IMR-90 (cell line): Measurements from ENCODE around the gene TCERG1L. TPM values are rescaled to one million over a fixed set of nuclear protein-coding genes. Genes with fewer than 3 reads are reported as not detected.

Source experiments
- ATAC-seq: fragments of 200-7000 bp; cut with Tn5 transposase; 2 replicates; pipeline ENCODE4 v1.9.1; 2020; ENCODE audit warnings: low read depth, mild to moderate bottlenecking, moderate library complexity
- BruUV-seq: library from RNA; stranded (reverse); fragments of 400-500 nt; replicated peaks from 2 replicates; lab custom pipeline; 2021; lab: Mats Ljungman, UMichigan
- CTCF ChIA-PET: fragments of 300-600 bp; formaldehyde crosslinking; extraction: SDS; loops from one replicate; lab custom pipeline; 2021; ENCODE audit warnings: antibody characterized with exemption; lab: Yijun Ruan, JAX
- POLR2A ChIA-PET: fragments of 300-600 bp; sonication (Branson Sonifier 250); formaldehyde crosslinking; loops from one replicate; lab custom pipeline; 2022; ENCODE audit warnings: antibody characterized with exemption; ENCODE audit not compliant: unreplicated experiment; lab: Charles Lee
- DNase-seq: peaks from one replicate; pipeline ENCODE4 v3.0.0; 2013
- H2AFZ ChIP-seq: replicated peaks from 2 replicates; pipeline ENCODE3; 2013; ENCODE audit warnings: low read length, mild to moderate bottlenecking; ENCODE audit not compliant: poor library complexity
- H2AK5ac ChIP-seq: 2 replicates; pipeline ENCODE4 v1.6.1; 2013; ENCODE audit warnings: low read depth, low read length, inconsistent platforms
- H2AK9ac ChIP-seq: replicated peaks from 2 replicates; pipeline ENCODE3; 2013; ENCODE audit warnings: mild to moderate bottlenecking, low read depth, low read length, moderate library complexity; ENCODE audit not compliant: poor library complexity
- H2BK120ac ChIP-seq: 2 replicates; pipeline ENCODE4 v1.6.1; 2013; ENCODE audit warnings: low read depth, low read length, inconsistent platforms
- H2BK15ac ChIP-seq: 3 replicates; pipeline ENCODE4 v1.6.1; 2013; ENCODE audit warnings: low read depth, low read length, inconsistent platforms
- H2BK20ac ChIP-seq: 2 replicates; pipeline ENCODE4 v1.6.1; 2013; ENCODE audit warnings: low read depth, mild to moderate bottlenecking, inconsistent platforms, low read length, moderate library complexity
- H2BK5ac ChIP-seq: 2 replicates; pipeline ENCODE4 v1.6.1; 2013; ENCODE audit warnings: mild to moderate bottlenecking, low read depth, low read length, inconsistent platforms; ENCODE audit not compliant: poor library complexity, severe bottlenecking
- H3K14ac ChIP-seq: replicated peaks from 2 replicates; pipeline ENCODE4 v1.6.1; 2013; ENCODE audit warnings: low read depth, low read length, inconsistent platforms
- H3K18ac ChIP-seq: 2 replicates; pipeline ENCODE4 v1.6.1; 2013; ENCODE audit warnings: low read depth, low read length, control low read depth
- H3K23ac ChIP-seq: 2 replicates; pipeline ENCODE4 v1.6.1; 2013; ENCODE audit warnings: low read depth, low read length, inconsistent platforms
- H3K27ac ChIP-seq: 2 replicates; pipeline ENCODE4 v1.5.1; 2013; ENCODE audit warnings: mild to moderate bottlenecking, control low read depth, low read length; ENCODE audit not compliant: insufficient read depth
- H3K27me3 ChIP-seq: 2 replicates; pipeline ENCODE4 v1.6.1; 2013; ENCODE audit warnings: low read length; ENCODE audit not compliant: control insufficient read depth, insufficient read depth
- H3K36me3 ChIP-seq: 2 replicates; pipeline ENCODE4 v1.6.1; 2013; ENCODE audit warnings: low read length, mixed read lengths; ENCODE audit not compliant: control insufficient read depth, insufficient read depth
- H3K4ac ChIP-seq: 2 replicates; pipeline ENCODE4 v1.6.1; 2013; ENCODE audit warnings: low read depth, low read length, inconsistent platforms
- H3K4me1 ChIP-seq: 2 replicates; pipeline ENCODE4 v1.6.1; 2013; ENCODE audit warnings: low read length, mixed read lengths; ENCODE audit not compliant: control insufficient read depth, insufficient read depth
- H3K4me2 ChIP-seq: 2 replicates; pipeline ENCODE4 v1.6.1; 2013; ENCODE audit warnings: low read depth, mild to moderate bottlenecking, control low read depth, low read length, moderate library complexity
- H3K4me3 ChIP-seq: 2 replicates; pipeline ENCODE4 v1.5.1; 2013; ENCODE audit warnings: low read depth, mild to moderate bottlenecking, control low read depth, low read length, moderate library complexity; ENCODE audit not compliant: insufficient read depth
- H3K56ac ChIP-seq: 2 replicates; pipeline ENCODE4 v1.6.1; 2013; ENCODE audit warnings: low read length, inconsistent platforms; ENCODE audit not compliant: insufficient read depth; ENCODE audit errors: extremely low read depth
- H3K79me1 ChIP-seq, 2 experiments: 2 replicates each; pipeline ENCODE4 v1.6.1; 2013; ENCODE audit warnings: low read length in 2 of 2, inconsistent platforms in 1 of 2, low read depth in 1 of 2
- H3K9ac ChIP-seq: 2 replicates; pipeline ENCODE4 v1.6.1; 2013; ENCODE audit warnings: low read depth, low read length, control low read depth
- H3K9me1 ChIP-seq: 2 replicates; pipeline ENCODE4 v1.6.1; 2013; ENCODE audit warnings: low read length, inconsistent platforms; ENCODE audit not compliant: insufficient read depth
- H3K9me3 ChIP-seq: 2 replicates; pipeline ENCODE4 v1.6.1; 2013; ENCODE audit warnings: low read length; ENCODE audit not compliant: control insufficient read depth, insufficient read depth
- H4K20me1 ChIP-seq: 2 replicates; pipeline ENCODE4 v1.6.1; 2013; ENCODE audit warnings: low read length, inconsistent platforms; ENCODE audit not compliant: insufficient read depth
- H4K5ac ChIP-seq: 2 replicates; pipeline ENCODE4 v1.6.1; 2013; ENCODE audit warnings: mild to moderate bottlenecking, low read depth, low read length, control low read depth
- H4K8ac ChIP-seq, 2 experiments: 2 replicates each; pipeline ENCODE4 v1.6.1; 2013; ENCODE audit warnings: low read depth in 2 of 2, low read length in 2 of 2, control low read depth in 1 of 2, inconsistent platforms in 1 of 2
- H4K91ac ChIP-seq: 2 replicates; pipeline ENCODE4 v1.6.1; 2013; ENCODE audit warnings: low read depth, low read length, inconsistent platforms; ENCODE audit not compliant: insufficient read depth
- CEBPB ChIP-seq: IDR thresholded peaks from 2 replicates; pipeline ENCODE4 v1.6.1; 2012; ENCODE audit warnings: low read depth, low read length, improper control_type of control experiment
- MAFK ChIP-seq: IDR thresholded peaks from 2 replicates; pipeline ENCODE4 v1.6.1; 2012; ENCODE audit warnings: low read depth, low read length, improper control_type of control experiment
- MAZ ChIP-seq: IDR thresholded peaks from 2 replicates; pipeline ENCODE4 v1.6.1; 2012; ENCODE audit warnings: low read depth, mild to moderate bottlenecking, low read length, improper control_type of control experiment, moderate library complexity, borderline replicate concordance
- POLR2A ChIP-seq: IDR thresholded peaks from 2 replicates; pipeline ENCODE4 v1.6.1; 2012; ENCODE audit warnings: mild to moderate bottlenecking, low read depth, low read length
- WGBS, 2 experiments: methylation state at CpG; one replicate each; pipeline versions ENCODE4 v1.1.5 to v1.1.7; 2013; ENCODE audit warnings: missing lambda C conversion rate in 2 of 2; ENCODE audit not compliant: insufficient read length in 1 of 2; ENCODE audit errors: extremely low coverage in 2 of 2; 5-methylcytosine and 5-hydroxymethylcytosine counted together
- dilution Hi-C: fragments of 300-500 bp; cut with HindIII; formaldehyde crosslinking; loops from one replicate; pipeline ENCODE4 v1.14.3; 2018; ENCODE audit warnings: low sequenced_read_pairs; ENCODE audit not compliant: unreplicated experiment
- in situ Hi-C: fragments of 300-500 bp; cut with MboI; formaldehyde crosslinking; loops from 3 replicates; pipeline ENCODE4 v1.14.3; 2019; ENCODE audit warnings: low sequenced_read_pairs, inconsistent platforms, mixed read lengths
- intact Hi-C: fragments of 100-400 bp; cut with micrococcal nuclease; formaldehyde crosslinking; loops from 2 replicates; pipeline ENCODE4 v1.10.0; 2022
- polyA plus RNA-seq, 3 experiments: library from polyadenylated mRNA; depleted of rRNA; stranded (reverse); fragments of >200 nt; gene quantifications; 2 replicates each; pipeline ENCODE4 v1.2.3, GENCODE V29; 2012; ENCODE audit warnings: low replicate concordance in 1 of 3
- total RNA-seq: library from RNA; depleted of rRNA; stranded (reverse); fragments of >200 nt; gene quantifications from 2 replicates; pipeline ENCODE4 v1.2.3, GENCODE V29; 2012
- TF ChIP-seq, protein P1 (sequence below): conservative IDR thresholded peaks from 2 replicates; pipeline ENCODE4 v1.5.1; 2012; ENCODE audit warnings: mild to moderate bottlenecking, low read depth, low read length, improper control_type of control experiment

The TCERG1L gene
- total and polyA plus RNA-seq, 2 of the 4 experiments (the other 2 are of a cell fraction) = not detected

DNA sequence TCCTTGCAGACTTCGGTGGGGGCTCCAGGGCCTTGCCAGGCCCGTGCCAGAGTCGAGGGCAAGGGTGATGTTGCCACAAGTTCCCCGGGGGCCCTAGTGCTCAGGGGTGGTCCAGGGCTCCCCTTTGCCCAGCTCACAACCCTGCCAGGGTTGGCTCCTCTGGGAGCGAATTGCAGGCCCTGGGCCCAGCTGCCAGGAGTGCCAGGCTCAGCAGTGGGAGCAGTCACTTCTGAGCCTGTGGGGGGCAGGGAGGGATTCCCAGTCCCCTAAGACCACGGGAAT is 43.8 kb downstream of the TCERG1L start:
- dilution Hi-C loops (no loop called here), in situ Hi-C loops (no loop called here), intact Hi-C loops (no loop called here)
- no peak overlapping the region for H3K4me3 ChIP-seq
- H3K27me3 ChIP-seq = no peaks in the 10 kb centered on the region
- no peaks in the 10 kb centered on the region for H3K4me1 ChIP-seq
- H3K4ac ChIP-seq = no peak overlapping the region
- H3K56ac ChIP-seq = no peak overlapping the region
- no peak overlapping the region for H3K18ac ChIP-seq
- no peak overlapping the region for H2BK15ac ChIP-seq
- no peaks in the 10 kb centered on the region for H4K20me1 ChIP-seq
- no peak overlapping the region for H4K5ac ChIP-seq
- ATAC-seq = no peak
- no peak for DNase-seq
- no peak overlapping the region for H2AFZ ChIP-seq
- no peak overlapping the region for H3K23ac ChIP-seq
- no peak overlapping the region for H3K27ac ChIP-seq
- no peak overlapping the region for H3K14ac ChIP-seq
- H2BK20ac ChIP-seq = no peak overlapping the region
- ChIA-PET POLR2A (no interaction called here), CTCF (no interaction called here)
- no peak overlapping the region for H2AK9ac ChIP-seq
- H4K91ac ChIP-seq = no peak overlapping the region
- no TSS peak for BruUV-seq
- no peaks in the 10 kb centered on the region for H3K9me1 ChIP-seq
- no peaks in the 10 kb centered on the region for H3K36me3 ChIP-seq
- no peak overlapping the region for H3K9ac ChIP-seq
- TF ChIP-seq POLR2A (no peak), MAZ (no peak), CEBPB (no peak), MAFK (no peak)
- TF ChIP-seq, protein P1, sequence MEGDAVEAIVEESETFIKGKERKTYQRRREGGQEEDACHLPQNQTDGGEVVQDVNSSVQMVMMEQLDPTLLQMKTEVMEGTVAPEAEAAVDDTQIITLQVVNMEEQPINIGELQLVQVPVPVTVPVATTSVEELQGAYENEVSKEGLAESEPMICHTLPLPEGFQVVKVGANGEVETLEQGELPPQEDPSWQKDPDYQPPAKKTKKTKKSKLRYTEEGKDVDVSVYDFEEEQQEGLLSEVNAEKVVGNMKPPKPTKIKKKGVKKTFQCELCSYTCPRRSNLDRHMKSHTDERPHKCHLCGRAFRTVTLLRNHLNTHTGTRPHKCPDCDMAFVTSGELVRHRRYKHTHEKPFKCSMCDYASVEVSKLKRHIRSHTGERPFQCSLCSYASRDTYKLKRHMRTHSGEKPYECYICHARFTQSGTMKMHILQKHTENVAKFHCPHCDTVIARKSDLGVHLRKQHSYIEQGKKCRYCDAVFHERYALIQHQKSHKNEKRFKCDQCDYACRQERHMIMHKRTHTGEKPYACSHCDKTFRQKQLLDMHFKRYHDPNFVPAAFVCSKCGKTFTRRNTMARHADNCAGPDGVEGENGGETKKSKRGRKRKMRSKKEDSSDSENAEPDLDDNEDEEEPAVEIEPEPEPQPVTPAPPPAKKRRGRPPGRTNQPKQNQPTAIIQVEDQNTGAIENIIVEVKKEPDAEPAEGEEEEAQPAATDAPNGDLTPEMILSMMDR = no peak
- H2BK120ac ChIP-seq = no peak overlapping the region
- no peak overlapping the region for H3K4me2 ChIP-seq
- no peak overlapping the region for H4K8ac ChIP-seq
- H3K9me3 ChIP-seq = peaks cover 49% of the 10 kb centered on the region
- H2AK5ac ChIP-seq = no peak overlapping the region
- no CpG with 5 or more reads among the region's 6 CpGs for WGBS, 2 experiments
- no peak overlapping the region for H2BK5ac ChIP-seq
- no peaks in the 10 kb centered on the region for H3K79me1 ChIP-seq
